ENCODE results near the gene NOL12.
A peak's percentile ranks its signal among the peaks of the same experiment; 100 is the strongest.

NOL12 gene

DNA sequence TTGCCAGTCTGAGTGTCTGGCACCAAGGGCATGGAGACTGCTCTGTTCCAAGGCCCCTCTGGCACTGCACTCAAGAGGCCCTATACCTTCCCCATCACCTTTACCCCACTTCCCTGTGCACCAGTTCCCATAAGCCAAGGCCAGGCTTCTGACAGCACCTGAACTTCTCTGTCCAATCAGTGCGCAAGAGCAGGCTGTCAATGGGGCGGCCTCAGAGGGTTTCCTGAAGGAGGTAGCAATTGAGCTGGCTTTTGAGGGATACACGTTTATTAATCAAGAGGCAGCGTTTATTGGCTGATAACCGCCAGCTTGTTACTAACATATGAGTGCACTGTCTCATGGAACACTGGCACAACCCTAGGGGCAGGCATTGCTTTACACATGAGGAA lies 44.6 kb upstream of the NOL12 start:
- no peak overlapping the region for H3K27ac ChIP-seq (ENCODE audit: low read length)
- no peak overlapping the region for H3K9ac ChIP-seq (ENCODE audit: low read length)
- no peaks in the 10 kb centered on the region for H3K27me3 ChIP-seq (replicated peaks; ENCODE audit: insufficient read depth, low read length)
- no peaks in the 10 kb centered on the region for H3K9me3 ChIP-seq (replicated peaks; ENCODE audit: insufficient read depth, low read length)
- H3K4me1 ChIP-seq (ENCODE audit: low read length), result peaks cover 30% of the 10 kb centered on the region
- no peak overlapping the region for H2AFZ ChIP-seq (ENCODE audit: low read length)
- H3K4me3 ChIP-seq (ENCODE audit: low read length), result no peak overlapping the region
- no peak for TF ChIP-seq EZH2 (optimal IDR thresholded peaks at IDR 0.05; ENCODE audit: low read depth, low read length)
- TF ChIP-seq EZH2phosphoT487 (IDR thresholded peaks at IDR 0.05; ENCODE audit: low read length), result no peak
- no peaks in the 10 kb centered on the region for H3K9me2 ChIP-seq (replicated peaks; ENCODE audit: insufficient read depth, low read length)
- no peaks in the 10 kb centered on the region for H4K20me1 ChIP-seq (ENCODE audit: insufficient read depth, low read length)
- H3K36me3 ChIP-seq (replicated peaks; ENCODE audit: insufficient read depth, low read length), result no peaks in the 10 kb centered on the region
- H3K79me2 ChIP-seq (ENCODE audit: low read length), result peaks cover 13% of the 10 kb centered on the region
- no peak overlapping the region for H3K4me2 ChIP-seq (ENCODE audit: low read depth, low read length)
- H3F3A ChIP-seq (ENCODE audit: insufficient read depth, low read length), result peaks cover 29% of the 10 kb centered on the region
- no peak for DNase-seq

- H3K4me1 ChIP-seq (ENCODE audit: low read length), result peaks cover 12% of the 10 kb centered on the region
- peaks cover 13% of the 10 kb centered on the region for H3F3A ChIP-seq (ENCODE audit: insufficient read depth, low read length)
- DNase-seq, result peak; percentile 78
- TF ChIP-seq EZH2phosphoT487 (IDR thresholded peaks at IDR 0.05; ENCODE audit: low read length), result no peak
- no peak for TF ChIP-seq EZH2 (optimal IDR thresholded peaks at IDR 0.05; ENCODE audit: low read depth, low read length)
- TF ChIP-seq, protein P1, sequence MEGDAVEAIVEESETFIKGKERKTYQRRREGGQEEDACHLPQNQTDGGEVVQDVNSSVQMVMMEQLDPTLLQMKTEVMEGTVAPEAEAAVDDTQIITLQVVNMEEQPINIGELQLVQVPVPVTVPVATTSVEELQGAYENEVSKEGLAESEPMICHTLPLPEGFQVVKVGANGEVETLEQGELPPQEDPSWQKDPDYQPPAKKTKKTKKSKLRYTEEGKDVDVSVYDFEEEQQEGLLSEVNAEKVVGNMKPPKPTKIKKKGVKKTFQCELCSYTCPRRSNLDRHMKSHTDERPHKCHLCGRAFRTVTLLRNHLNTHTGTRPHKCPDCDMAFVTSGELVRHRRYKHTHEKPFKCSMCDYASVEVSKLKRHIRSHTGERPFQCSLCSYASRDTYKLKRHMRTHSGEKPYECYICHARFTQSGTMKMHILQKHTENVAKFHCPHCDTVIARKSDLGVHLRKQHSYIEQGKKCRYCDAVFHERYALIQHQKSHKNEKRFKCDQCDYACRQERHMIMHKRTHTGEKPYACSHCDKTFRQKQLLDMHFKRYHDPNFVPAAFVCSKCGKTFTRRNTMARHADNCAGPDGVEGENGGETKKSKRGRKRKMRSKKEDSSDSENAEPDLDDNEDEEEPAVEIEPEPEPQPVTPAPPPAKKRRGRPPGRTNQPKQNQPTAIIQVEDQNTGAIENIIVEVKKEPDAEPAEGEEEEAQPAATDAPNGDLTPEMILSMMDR (IDR thresholded peaks at IDR 0.05; ENCODE audit: low read length), result peak; percentile 95
- H3K9ac ChIP-seq (ENCODE audit: low read length), result no peak overlapping the region
- H4K20me1 ChIP-seq (ENCODE audit: insufficient read depth, low read length), result no peaks in the 10 kb centered on the region
- no peaks in the 10 kb centered on the region for H3K9me2 ChIP-seq (replicated peaks; ENCODE audit: insufficient read depth, low read length)
- H3K27me3 ChIP-seq (replicated peaks; ENCODE audit: insufficient read depth, low read length), result no peaks in the 10 kb centered on the region
- no peak overlapping the region for H3K4me2 ChIP-seq (ENCODE audit: low read depth, low read length)
- no peak overlapping the region for H2AFZ ChIP-seq (ENCODE audit: low read length)
- H3K9me3 ChIP-seq (replicated peaks; ENCODE audit: insufficient read depth, low read length), result no peaks in the 10 kb centered on the region
- H3K79me2 ChIP-seq (ENCODE audit: low read length), result peaks cover 13% of the 10 kb centered on the region
- H3K4me3 ChIP-seq (ENCODE audit: low read length), result no peak overlapping the region
- no peaks in the 10 kb centered on the region for H3K36me3 ChIP-seq (replicated peaks; ENCODE audit: insufficient read depth, low read length)
- no peak overlapping the region for H3K27ac ChIP-seq (ENCODE audit: low read length)
Observed at GRCh38 chr22:37643225-37643847, 42.8 kb upstream of the NOL12 start.

DNA sequence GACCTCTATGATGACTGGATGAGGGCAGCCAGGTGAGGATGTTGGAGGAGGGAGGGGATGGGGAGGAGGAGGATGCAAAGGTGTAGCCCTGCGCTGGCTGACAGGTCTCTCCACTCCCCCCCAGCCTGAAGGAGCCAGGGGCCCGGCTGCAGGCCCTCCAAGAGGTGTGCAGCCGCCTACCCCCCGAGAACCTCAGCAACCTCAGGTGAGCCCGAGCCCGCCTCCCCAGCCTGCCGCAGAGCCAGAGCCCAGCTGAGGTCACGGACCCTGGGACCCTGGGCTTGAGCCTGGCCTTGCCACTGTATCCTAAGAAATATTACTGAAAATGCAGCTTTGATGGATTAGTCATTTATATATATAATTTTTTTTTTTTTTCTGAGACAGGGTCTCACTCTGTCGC lies 38.8 kb upstream of the NOL12 start:
- no peak overlapping the region for H3K4me2 ChIP-seq (ENCODE audit: low read depth, low read length)
- H4K20me1 ChIP-seq (ENCODE audit: insufficient read depth, low read length), result no peaks in the 10 kb centered on the region
- no peak overlapping the region for H3K27ac ChIP-seq (ENCODE audit: low read length)
- no peaks in the 10 kb centered on the region for H3K9me3 ChIP-seq (replicated peaks; ENCODE audit: insufficient read depth, low read length)
- H3K27me3 ChIP-seq (replicated peaks; ENCODE audit: insufficient read depth, low read length), result no peaks in the 10 kb centered on the region
- H2AFZ ChIP-seq (ENCODE audit: low read length), result no peak overlapping the region
- no peak for DNase-seq
- no peaks in the 10 kb centered on the region for H3K79me2 ChIP-seq (ENCODE audit: low read length)
- H3K4me3 ChIP-seq (ENCODE audit: low read length), result no peak overlapping the region
- no peaks in the 10 kb centered on the region for H3F3A ChIP-seq (ENCODE audit: insufficient read depth, low read length)
- TF ChIP-seq EZH2phosphoT487 (IDR thresholded peaks at IDR 0.05; ENCODE audit: low read length) (no peak), EZH2 (optimal IDR thresholded peaks at IDR 0.05; ENCODE audit: low read depth, low read length) (no peak)
- TF ChIP-seq, protein P1 (IDR thresholded peaks at IDR 0.05; ENCODE audit: low read length), result no peak
- no peaks in the 10 kb centered on the region for H3K9me2 ChIP-seq (replicated peaks; ENCODE audit: insufficient read depth, low read length)
- H3K9ac ChIP-seq (ENCODE audit: low read length), result no peak overlapping the region
- no peaks in the 10 kb centered on the region; the same call in 1 of the 2 replicates for H3K4me1 ChIP-seq (ENCODE audit: low read length)
- H3K36me3 ChIP-seq (replicated peaks; ENCODE audit: insufficient read depth, low read length), result no peaks in the 10 kb centered on the region

DNA sequence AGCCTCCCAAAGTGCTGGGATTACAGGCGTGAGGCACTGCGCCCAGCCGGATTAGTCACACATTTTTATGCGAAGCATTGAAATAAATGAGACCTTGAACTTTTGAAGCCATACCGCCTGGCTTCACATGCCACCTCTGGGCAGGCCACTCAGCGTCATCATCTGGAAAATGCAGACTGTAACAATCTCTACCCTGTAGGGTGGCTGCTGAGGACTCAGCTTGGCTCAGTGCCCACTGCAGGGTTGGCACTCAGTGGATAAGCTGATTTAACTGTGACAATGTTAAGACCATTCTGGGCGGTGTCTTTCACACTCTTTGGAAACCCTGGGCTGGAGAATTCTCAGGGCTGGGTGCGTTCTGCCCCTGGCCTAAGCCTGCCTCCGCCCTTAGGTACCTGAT lies 38.2 kb upstream of the NOL12 start:
- Histone ChIP-seq H3F3A (ENCODE audit: insufficient read depth, low read length) (no peaks in the 10 kb centered on the region), H3K9ac (ENCODE audit: low read length) (no peak overlapping the region), H3K27me3 (replicated peaks; ENCODE audit: insufficient read depth, low read length) (no peaks in the 10 kb centered on the region), H4K20me1 (ENCODE audit: insufficient read depth, low read length) (no peaks in the 10 kb centered on the region), H3K36me3 (replicated peaks; ENCODE audit: insufficient read depth, low read length) (no peaks in the 10 kb centered on the region), H3K4me1 (ENCODE audit: low read length) (no peaks in the 10 kb centered on the region; the same call in 1 of the 2 replicates), H3K4me3 (ENCODE audit: low read length) (no peak overlapping the region), H3K27ac (ENCODE audit: low read length) (no peak overlapping the region), H3K4me2 (ENCODE audit: low read depth, low read length) (no peak overlapping the region), H3K9me3 (replicated peaks; ENCODE audit: insufficient read depth, low read length) (no peaks in the 10 kb centered on the region), H3K79me2 (ENCODE audit: low read length) (no peaks in the 10 kb centered on the region), H3K9me2 (replicated peaks; ENCODE audit: insufficient read depth, low read length) (no peaks in the 10 kb centered on the region), H2AFZ (ENCODE audit: low read length) (no peak overlapping the region)
- no peak for DNase-seq
- no peak for TF ChIP-seq EZH2phosphoT487 (IDR thresholded peaks at IDR 0.05; ENCODE audit: low read length)
- no peak for TF ChIP-seq EZH2 (optimal IDR thresholded peaks at IDR 0.05; ENCODE audit: low read depth, low read length)
- TF ChIP-seq, protein P1 (IDR thresholded peaks at IDR 0.05; ENCODE audit: low read length), result no peak

Measured in MM.1S (cell line).